ENCODE measurements around the gene STX8. TPM values are rescaled to one million over a fixed set of nuclear protein-coding genes. Genes with fewer than 3 reads are reported as not detected.

STX8 gene
- total and polyA plus RNA-seq, 9 of the 15 experiments (the other 6 are each of a cell fraction or from before 2014, with no cell fraction given), result 14.6 to 42.5 (median 22.1) TPM

GRCh38 chr17:9230346-9230745 is 345.3 kb downstream of the STX8 start:
- H3K27ac ChIP-seq (ENCODE audit: extremely low read depth, low read depth, low read length), result no peak overlapping the region
- DNase-seq (ENCODE audit: extremely low read depth in 1 of 4, low spot score in 3 of 4) (no peak), FAIRE-seq (no peak), ATAC-seq (no peak)
- no TSS peak for BruUV-seq (replicated peaks)
- intact Hi-C loops (cut with micrococcal nuclease) (no loop called here), in situ Hi-C loops (cut with MboI) (no loop called here)
- peaks cover 0 to 20% of the 10 kb centered on the region in 2 experiments; a peak in 2 of 5 replicates for H3K27me3 ChIP-seq (ENCODE audit: control insufficient read depth in 2 of 2, insufficient read depth in 2 of 2, low read length in 2 of 2)
- no peak overlapping the region for H3K4me3 ChIP-seq
- 0% methylated on average over 6 of the region's 15 CpGs for WGBS (ENCODE audit: insufficient coverage, low coverage, missing lambda C conversion rate)
- H3K4me2 ChIP-seq (ENCODE audit: insufficient read depth, low read length), result no peak overlapping the region
- no peaks in the 10 kb centered on the region for H3K9me3 ChIP-seq (replicated peaks; ENCODE audit: control insufficient read depth, insufficient read depth, low read depth, low read length)
- CTCF ChIA-PET (ENCODE audit: low intra/inter-chr PET ratio), result no interaction called here
- POLR2A ChIA-PET, result no interaction called here
- H3K79me2 ChIP-seq (ENCODE audit: control insufficient read depth, insufficient read depth, low read length), result no peaks in the 10 kb centered on the region
- H4K20me1 ChIP-seq (replicated peaks; ENCODE audit: control insufficient read depth, insufficient read depth, low read length), result no peaks in the 10 kb centered on the region
- no peak overlapping the region for H2AFZ ChIP-seq (ENCODE audit: low read depth, low read length)
- H3K9me1 ChIP-seq (ENCODE audit: control insufficient read depth, insufficient read depth, low read length), result no peaks in the 10 kb centered on the region
- no peak overlapping the region for H3K9ac ChIP-seq (ENCODE audit: insufficient read depth in 1 of 2, low read depth in 2 of 2, low read length in 2 of 2)
- peaks cover 0 to 3% of the 10 kb centered on the region in 2 experiments; a peak in 2 of 5 replicates for H3K4me1 ChIP-seq (replicated peaks in 1 of 2; ENCODE audit: control insufficient read depth in 2 of 2, insufficient read depth in 2 of 2, low read length in 2 of 2)
- H3K36me3 ChIP-seq (ENCODE audit: control insufficient read depth, insufficient read depth, low read length), result no peaks in the 10 kb centered on the region
- TF ChIP-seq, protein P1, sequence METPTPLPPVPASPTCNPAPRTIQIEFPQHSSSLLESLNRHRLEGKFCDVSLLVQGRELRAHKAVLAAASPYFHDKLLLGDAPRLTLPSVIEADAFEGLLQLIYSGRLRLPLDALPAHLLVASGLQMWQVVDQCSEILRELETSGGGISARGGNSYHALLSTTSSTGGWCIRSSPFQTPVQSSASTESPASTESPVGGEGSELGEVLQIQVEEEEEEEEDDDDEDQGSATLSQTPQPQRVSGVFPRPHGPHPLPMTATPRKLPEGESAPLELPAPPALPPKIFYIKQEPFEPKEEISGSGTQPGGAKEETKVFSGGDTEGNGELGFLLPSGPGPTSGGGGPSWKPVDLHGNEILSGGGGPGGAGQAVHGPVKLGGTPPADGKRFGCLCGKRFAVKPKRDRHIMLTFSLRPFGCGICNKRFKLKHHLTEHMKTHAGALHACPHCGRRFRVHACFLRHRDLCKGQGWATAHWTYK (CRISPR knock-in tag; IDR thresholded peaks at IDR 0.05), result no peak
- TF ChIP-seq, protein P2, sequence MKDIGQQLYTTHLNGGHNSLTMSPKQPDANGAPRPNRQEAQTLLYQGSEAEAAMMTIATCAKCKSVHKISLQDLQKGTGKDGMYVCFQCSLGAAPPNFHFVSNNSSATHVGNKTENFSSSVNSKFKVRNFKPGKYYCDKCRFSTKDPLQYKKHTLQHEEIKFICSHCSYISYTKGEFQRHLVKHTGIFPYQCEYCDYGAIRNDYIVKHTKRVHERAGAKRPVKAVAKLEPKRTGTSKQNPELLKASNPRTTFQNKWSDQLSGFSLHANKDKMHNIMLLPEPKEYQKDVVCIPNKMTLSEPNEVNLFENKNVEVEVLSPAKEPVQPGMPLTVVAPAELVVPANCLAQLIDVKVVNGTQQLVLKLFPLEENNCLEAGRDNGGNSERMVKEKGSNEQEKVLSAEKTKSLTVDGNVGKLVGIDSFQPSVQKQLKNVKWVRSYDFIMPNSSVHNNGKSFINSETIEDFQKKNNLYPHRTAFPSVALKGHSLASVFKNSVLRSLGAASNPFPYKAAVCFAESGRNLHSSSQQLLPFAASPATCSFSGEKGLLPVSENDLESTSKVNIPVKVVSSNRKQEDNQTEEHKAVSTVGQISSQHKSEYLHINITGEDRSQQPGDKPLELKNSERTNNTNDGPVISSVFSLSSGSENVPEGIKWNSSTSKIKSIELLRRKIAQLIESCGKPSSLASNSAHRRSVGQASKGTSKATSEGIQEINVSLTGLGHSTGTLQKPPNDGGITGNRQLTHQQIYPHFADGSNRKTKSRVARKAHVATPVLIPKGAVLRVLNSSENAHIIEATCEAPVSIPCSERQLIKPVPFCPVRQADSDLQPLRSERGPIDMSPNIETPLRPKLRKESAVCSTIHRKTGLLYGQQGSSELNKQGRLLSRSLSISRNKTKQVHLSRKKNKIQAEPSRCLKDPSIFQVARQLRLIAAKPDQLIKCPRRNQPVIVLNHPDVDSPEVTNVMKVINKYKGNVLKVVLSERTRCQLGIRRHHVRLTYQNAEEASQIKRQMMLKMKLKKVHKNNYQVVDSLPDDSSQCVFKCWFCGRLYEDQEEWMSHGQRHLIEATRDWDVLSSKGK (CRISPR knock-in tag; IDR thresholded peaks at IDR 0.05), result no peak
- TF ChIP-seq RBM14 (IDR thresholded peaks at IDR 0.05; ENCODE audit: borderline replicate concordance, insufficient read depth, low read depth, low read length) (no peak), THRAP3 (IDR thresholded peaks at IDR 0.05; ENCODE audit: borderline replicate concordance) (no peak), MTA2 (IDR thresholded peaks at IDR 0.05; ENCODE audit: low read depth) (no peak), COPS2 (conservative IDR thresholded peaks at IDR 0.05) (no peak), ZNF830 (CRISPR knock-in tag; IDR thresholded peaks at IDR 0.05) (no peak), ZNF695 (CRISPR knock-in tag; IDR thresholded peaks at IDR 0.05) (no peak), SIX5 (IDR thresholded peaks at IDR 0.05; ENCODE audit: borderline replicate concordance in 1 of 2, insufficient read depth in 1 of 2, low read depth in 1 of 2, low read length in 2 of 2) (no peak), SMC3 (conservative IDR thresholded peaks at IDR 0.05; ENCODE audit: insufficient read depth, low read depth, low read length) (no peak)
- TF ChIP-seq, protein P3, sequence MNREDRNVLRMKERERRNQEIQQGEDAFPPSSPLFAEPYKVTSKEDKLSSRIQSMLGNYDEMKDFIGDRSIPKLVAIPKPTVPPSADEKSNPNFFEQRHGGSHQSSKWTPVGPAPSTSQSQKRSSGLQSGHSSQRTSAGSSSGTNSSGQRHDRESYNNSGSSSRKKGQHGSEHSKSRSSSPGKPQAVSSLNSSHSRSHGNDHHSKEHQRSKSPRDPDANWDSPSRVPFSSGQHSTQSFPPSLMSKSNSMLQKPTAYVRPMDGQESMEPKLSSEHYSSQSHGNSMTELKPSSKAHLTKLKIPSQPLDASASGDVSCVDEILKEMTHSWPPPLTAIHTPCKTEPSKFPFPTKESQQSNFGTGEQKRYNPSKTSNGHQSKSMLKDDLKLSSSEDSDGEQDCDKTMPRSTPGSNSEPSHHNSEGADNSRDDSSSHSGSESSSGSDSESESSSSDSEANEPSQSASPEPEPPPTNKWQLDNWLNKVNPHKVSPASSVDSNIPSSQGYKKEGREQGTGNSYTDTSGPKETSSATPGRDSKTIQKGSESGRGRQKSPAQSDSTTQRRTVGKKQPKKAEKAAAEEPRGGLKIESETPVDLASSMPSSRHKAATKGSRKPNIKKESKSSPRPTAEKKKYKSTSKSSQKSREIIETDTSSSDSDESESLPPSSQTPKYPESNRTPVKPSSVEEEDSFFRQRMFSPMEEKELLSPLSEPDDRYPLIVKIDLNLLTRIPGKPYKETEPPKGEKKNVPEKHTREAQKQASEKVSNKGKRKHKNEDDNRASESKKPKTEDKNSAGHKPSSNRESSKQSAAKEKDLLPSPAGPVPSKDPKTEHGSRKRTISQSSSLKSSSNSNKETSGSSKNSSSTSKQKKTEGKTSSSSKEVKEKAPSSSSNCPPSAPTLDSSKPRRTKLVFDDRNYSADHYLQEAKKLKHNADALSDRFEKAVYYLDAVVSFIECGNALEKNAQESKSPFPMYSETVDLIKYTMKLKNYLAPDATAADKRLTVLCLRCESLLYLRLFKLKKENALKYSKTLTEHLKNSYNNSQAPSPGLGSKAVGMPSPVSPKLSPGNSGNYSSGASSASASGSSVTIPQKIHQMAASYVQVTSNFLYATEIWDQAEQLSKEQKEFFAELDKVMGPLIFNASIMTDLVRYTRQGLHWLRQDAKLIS (CRISPR knock-in tag; IDR thresholded peaks at IDR 0.05), result no peak
- TF ChIP-seq, protein P4, sequence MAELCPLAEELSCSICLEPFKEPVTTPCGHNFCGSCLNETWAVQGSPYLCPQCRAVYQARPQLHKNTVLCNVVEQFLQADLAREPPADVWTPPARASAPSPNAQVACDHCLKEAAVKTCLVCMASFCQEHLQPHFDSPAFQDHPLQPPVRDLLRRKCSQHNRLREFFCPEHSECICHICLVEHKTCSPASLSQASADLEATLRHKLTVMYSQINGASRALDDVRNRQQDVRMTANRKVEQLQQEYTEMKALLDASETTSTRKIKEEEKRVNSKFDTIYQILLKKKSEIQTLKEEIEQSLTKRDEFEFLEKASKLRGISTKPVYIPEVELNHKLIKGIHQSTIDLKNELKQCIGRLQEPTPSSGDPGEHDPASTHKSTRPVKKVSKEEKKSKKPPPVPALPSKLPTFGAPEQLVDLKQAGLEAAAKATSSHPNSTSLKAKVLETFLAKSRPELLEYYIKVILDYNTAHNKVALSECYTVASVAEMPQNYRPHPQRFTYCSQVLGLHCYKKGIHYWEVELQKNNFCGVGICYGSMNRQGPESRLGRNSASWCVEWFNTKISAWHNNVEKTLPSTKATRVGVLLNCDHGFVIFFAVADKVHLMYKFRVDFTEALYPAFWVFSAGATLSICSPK (IDR thresholded peaks at IDR 0.05; ENCODE audit: borderline replicate concordance), result no peak
